ENCODE measurements around the gene ARHGDIA.

The ARHGDIA gene

GRCh38 chr17:81905993-81906392, 34.9 kb upstream of the ARHGDIA start:
- DNase-seq = no peak

- no peak for DNase-seq
Measured at GRCh38 chr17:81905424-81905875, 34.3 kb upstream of the ARHGDIA start.

GRCh38 chr17:81904600-81905423, 33.7 kb upstream of the ARHGDIA start:
- DNase-seq = no peak

GRCh38 chr17:81903896-81904599, 32.9 kb upstream of the ARHGDIA start:
- no peak for DNase-seq

GRCh38 chr17:81903415-81903831, 32.3 kb upstream of the ARHGDIA start:
- no peak for DNase-seq

GRCh38 chr17:81902653-81903414, 31.7 kb upstream of the ARHGDIA start:
- DNase-seq = no peak

GRCh38 chr17:81902023-81902652, 31.0 kb upstream of the ARHGDIA start, which contains the start of gene NPB:
TSS of gene NPB (plus strand) at chr17:81902238. CDS start at chr17:81902278, 40 bp downstream.
- no peak for DNase-seq

- no peak for DNase-seq
Measured at GRCh38 chr17:81901167-81902022, 30.3 kb upstream of the ARHGDIA start.

- no peak for DNase-seq
Measured at GRCh38 chr17:81900181-81900820, 29.2 kb upstream of the ARHGDIA start.

- no peak for DNase-seq
Measured at GRCh38 chr17:81899514-81900166, 28.5 kb upstream of the ARHGDIA start.

- no peak for DNase-seq
Measured at GRCh38 chr17:81898885-81899284, 27.7 kb upstream of the ARHGDIA start.

GRCh38 chr17:81898029-81898866, 27.1 kb upstream of the ARHGDIA start:
- DNase-seq = no peak

GRCh38 chr17:81895400-81895799, 24.3 kb upstream of the ARHGDIA start:
- no peak for DNase-seq

GRCh38 chr17:81891303-81891552, 20.1 kb upstream of the ARHGDIA start:
- no peak for DNase-seq

GRCh38 chr17:81890447-81891302, 19.5 kb upstream of the ARHGDIA start:
- DNase-seq = no peak

- DNase-seq = no peak
Measured at GRCh38 chr17:81889602-81890001, 18.5 kb upstream of the ARHGDIA start.

GRCh38 chr17:81888988-81889595, 18.0 kb upstream of the ARHGDIA start:
- no peak for DNase-seq

- DNase-seq = no peak
Measured at GRCh38 chr17:81888105-81888987, 17.2 kb upstream of the ARHGDIA start.

All from NCI-H1417 treated with DMSO at 0.1 percent for 48 hours (cell line).